ENCODE results near the gene PPP1R14B.

PPP1R14B gene, protein sequence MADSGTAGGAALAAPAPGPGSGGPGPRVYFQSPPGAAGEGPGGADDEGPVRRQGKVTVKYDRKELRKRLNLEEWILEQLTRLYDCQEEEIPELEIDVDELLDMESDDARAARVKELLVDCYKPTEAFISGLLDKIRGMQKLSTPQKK

DNA sequence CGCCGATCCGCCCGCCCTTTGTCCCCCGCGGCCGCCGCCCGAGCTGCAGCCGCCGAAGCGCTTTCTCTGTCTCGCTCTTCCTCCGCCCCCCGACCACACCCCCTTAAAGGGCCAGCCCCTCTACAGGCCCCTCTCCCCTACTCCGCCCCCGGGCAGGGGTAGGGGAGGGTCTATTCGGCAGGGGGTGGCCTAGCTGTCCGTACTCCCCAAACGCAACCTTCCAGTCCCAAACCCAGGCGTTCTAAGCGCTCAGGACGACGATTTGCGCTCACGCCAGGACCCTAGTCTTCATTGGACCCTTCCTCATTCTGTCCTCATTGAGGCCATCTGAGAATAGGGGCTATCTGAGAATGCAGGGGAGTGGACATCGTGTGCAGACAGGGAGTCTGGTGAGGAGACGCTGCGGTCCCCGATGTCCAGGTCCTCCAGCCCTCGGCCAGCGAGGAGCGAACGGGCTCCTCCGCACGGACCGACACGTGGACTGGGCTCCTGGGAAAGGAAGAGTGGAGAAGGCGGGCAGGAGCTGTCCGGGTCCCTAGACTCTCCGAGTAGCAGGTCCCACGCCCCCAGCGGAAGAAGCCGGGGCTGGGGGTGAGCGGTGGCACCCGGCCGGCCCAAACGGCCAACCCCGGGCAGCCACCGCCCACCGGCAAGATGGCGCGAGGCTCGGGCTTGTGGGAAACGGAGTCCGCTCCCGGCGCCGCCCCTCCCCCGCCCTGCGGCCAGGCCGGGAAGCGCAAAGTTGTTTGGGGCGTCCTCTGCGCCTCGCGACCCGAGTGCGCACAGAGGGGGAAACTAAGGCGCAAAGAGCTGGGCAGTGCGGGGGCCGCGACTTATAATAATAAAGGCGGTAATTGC, at the start of gene PPP1R14B:
Gene PPP1R14B (minus strand): TSS at position 73 of the 858 bp plus-strand sequence. CDS start 270 bp downstream, outside the sequence.
- DNase-seq, result peak; percentile 61

DNA sequence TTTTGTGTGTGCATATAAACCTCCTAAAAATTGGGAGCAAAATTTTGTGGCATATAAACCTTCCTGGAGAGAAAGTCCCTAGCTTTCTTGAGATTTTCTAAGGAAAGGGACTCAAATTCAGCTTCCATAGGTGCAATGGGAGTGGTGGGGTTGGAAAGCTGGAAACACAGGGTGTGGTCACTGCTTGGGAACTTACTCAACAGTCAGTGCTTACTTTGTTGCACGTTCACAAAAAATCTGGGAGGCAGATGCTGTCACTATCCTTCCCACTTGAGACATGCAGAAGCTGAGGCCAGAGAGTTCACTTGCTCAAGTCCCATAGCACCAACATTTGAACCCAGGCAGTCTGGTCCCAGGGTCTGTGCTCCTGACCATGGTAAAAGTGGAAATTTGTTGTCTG, 49.5 kb upstream of the PPP1R14B start:
- no peak for DNase-seq

DNA sequence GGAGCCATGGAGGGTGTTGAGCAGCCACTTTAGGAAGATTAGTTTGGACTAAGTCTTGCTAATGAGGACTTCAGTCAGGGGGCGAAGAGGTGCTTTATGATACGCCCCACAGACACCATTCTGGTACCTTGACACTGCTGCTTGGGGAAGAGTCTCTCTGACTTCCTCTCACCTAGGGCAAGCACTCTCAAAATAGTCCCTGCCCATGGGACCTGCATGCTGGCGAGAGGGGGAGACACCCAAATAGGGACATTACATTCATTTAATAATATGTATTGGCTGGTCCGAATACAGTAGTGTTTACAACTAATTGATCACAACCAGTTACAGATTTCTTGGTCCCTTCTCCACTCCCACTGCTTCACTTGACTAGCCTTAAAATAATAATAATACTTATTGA, 49.0 kb upstream of the PPP1R14B start:
- no peak for DNase-seq

DNA sequence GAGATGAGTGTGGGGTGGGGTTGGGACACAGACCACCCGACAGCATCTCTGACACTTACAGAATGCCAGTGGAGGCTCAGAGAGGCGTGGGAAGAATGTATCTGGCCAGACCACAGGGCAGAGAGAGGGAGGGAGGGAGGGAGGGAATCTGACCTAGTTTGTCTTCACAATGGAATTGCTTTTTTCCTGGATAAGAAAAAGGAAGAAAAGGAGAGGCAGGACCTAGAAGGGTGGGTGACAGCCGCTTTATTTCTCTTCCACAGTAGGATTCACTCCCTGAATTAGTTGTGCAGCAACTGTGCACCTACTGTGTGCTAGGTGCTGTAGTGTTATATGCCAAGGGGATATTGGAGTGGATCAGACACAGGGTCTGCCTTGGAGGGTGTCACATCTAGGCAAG, 48.0 kb upstream of the PPP1R14B start:
- DNase-seq, result no peak

DNA sequence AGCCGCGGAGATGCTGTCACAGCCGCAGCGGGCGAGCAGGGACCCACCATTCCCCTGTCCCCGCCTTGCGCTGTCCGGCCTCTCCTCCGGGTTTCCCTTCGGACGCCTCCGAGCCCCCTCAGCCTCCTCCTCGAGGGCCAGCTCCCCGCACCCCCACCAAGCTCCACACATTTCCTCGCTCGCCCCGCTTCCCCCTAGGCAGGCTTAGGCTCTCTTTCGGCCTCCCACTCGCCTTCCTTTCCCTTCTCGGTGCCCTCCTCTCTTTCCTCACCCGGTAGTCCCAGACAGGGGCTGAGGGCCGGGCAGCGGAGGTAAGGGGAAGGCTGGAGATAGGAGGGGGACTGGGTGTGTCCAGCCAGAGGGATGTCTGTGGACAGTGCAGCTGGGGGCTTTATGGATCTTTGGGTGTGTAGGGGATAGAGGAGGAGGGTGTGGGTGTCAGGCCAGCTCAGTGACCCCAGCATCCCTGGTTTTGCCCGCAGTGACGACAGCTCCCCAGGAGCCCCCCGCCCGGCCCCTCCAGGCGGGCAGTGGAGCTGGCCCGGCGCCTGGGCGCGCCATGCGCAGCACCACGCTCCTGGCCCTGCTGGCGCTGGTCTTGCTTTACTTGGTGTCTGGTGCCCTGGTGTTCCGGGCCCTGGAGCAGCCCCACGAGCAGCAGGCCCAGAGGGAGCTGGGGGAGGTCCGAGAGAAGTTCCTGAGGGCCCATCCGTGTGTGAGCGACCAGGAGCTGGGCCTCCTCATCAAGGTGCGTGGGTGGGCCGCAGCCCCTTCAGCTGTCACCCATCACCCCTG, 45.9 kb upstream of the PPP1R14B start:
- DNase-seq, result no peak

DNA sequence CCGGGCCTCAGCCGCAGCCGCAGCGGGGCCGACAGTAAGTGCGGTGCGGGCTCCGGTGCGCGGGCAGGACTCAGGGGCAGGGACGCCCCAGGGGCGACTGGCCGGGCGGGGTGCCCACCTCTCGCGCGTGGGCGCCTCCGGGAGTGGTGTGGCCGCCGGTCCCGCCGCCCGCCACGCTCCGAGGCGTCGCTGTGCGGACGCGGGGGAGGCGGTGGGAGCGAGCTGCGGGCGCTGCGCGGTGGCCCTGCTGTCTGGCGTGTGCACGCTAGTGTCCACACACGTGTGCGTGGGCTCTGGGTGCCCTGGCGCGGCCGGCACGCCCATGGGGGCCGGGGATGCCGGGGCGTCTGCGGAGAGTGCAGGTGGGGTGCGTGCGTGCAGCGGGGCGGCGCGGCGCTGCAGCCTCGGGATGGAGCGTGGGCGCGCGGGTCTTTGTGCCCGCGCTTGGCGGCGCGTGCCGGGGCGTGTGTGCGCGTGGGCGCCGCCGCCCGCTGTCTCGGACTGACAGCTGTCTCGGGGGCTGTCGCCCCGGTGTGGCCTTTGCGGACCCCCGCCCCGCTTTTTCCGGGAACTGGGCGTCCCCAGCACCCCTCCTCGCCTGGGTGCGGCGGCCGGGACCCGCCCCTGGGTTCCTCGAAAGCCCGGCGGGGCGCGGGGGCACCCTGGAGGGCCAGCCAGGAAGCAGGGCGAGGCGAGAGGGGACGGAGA, 45.2 kb upstream of the PPP1R14B start:
- DNase-seq, result no peak

DNA sequence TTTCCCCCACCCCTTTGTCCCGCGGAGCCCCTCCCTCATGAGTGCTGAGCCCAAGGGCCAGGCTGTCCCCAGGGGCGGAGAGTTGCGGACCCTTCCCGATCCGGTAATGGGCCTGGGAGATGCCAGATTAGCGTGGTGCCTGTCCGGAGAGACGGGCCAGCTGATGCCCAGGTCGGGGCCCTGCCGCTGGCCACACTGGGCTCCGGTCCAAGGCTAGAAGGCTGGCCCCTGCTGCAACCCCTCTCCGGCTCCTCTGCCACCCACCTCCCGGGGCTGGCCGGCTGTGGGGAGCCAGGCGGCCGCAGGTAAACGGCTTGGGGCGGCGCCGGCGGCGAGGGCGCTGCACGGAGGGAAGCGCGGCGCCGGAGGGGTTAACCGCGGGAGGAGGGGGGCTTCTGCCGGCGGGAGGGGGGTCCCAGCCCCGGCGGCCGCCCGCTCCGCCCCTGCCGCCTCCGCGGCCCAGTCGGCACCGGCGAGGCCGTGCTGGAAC, 44.6 kb upstream of the PPP1R14B start, which contains the start of gene KCNK4:
Gene KCNK4 (plus strand): TSS at position 41 of the 490 bp plus-strand sequence. CDS start 1,717 bp downstream, outside the sequence.
- DNase-seq, result no peak

DNA sequence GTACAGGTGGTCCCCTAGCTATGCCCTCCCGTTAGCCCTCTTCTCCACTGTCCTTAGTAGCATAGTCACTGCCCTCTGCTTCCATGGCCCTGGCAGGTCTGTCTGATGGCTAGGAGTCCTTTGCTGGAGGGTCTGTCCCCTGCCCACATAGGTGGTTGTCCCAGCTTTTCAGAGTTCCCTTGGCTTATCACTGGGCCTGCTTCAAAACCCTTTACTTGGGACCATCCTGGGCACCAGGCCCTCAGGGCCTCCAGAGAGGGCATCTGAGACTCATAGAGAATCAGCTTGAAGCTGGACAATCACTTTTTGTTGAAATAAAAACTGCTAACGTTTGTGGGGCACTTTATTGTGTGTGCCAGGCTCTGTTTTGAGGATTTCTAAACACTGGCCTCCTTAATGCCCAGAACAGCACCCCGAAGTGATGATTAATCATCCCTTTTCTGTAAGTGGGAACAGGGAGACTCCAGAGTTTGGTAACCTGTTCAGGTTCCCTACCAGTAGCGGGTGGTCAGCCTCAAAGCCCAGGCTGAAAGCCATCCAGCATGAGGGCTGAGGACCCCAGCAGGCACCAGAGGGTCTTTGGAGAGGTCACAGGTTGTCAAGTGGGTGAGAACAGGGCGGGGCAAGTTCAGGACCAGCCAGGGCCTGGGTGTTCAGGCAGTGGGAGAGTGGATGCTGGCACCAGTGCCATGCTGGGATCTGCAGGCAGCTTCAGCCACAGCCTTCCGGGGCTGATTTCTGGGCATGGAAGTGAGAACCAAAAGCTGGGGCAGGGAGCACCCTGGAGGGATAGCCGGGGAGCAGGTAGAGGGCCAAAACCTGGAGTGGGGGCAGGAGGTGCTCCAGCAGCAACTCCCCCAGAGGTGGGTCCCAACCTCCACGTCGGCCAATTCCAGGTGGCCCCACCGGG, 43.9 kb upstream of the PPP1R14B start:
- no peak for DNase-seq

DNA sequence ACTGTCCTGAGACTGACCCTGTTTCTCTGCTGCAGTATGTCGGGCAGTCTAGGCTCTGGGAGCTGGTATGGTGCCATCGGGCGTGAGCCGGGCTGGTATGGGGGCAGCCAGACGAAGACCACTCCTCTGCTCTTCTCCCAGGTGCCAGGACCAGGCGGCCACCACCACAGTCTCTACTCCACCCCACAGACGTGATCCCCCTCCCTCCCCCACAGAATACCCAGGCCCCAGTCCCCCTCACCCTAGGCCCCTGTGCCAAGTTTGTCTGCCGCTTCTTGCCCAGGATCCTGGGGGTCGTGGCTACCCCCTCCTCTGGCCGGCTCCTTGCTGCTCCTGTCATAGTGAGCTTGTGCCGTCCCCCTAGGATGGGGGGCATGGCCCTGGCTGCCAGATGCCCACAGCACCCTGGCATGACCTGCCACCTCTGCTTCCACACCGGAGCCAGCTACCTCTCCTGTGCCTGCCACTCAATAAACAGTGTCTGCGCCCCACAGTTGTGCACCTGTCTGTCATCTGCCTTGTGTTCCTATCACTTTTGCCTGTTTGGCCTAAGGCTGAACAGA, 42.3 kb upstream of the PPP1R14B start:
- no peak for DNase-seq

DNA sequence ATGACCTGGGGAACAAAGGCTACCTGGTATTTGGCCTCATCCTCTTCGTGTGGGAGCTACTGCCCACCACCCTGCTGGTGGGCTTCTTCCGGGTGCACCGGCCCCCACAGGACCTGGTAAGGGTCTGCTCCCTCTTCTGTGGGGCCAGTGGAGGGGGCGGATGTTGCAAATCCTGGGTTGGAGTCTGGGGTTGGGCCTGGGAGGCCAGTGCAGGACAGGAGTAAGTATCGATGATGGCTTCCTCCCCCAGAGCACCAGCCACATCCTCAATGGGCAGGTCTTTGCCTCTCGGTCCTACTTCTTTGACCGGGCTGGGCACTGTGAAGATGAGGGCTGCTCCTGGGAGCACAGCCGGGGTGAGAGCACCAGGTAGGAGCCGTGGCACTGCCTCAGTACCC, 41.6 kb upstream of the PPP1R14B start:
- no peak for DNase-seq

DNA sequence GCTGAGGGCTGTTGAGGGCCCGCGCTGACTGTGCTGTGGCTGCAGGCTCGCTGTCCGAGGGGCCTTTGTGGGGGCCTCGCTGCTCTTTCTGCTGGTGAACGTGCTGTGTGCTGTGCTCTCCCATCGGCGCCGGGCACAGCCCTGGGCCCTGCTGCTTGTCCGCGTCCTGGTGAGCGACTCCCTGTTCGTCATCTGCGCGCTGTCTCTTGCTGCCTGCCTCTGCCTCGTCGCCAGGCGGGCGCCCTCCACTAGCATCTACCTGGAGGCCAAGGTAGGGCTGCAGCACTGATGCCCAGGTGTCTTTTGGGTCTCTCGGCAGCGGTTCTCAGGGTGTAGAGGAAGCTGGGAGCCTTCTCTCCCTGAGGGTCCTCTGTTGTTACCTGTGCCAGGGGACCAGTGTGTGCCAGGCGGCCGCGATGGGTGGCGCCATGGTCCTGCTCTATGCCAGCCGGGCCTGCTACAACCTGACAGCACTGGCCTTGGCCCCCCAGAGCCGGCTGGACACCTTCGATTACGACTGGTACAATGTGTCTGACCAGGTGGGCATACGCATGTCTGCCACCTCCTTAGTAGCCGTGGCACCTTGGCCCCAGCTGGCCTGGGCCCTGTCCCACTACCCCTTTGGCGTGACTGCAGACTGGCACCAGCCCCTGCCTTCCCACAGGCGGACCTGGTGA, 41.1 kb upstream of the PPP1R14B start:
- no peak for DNase-seq

DNA sequence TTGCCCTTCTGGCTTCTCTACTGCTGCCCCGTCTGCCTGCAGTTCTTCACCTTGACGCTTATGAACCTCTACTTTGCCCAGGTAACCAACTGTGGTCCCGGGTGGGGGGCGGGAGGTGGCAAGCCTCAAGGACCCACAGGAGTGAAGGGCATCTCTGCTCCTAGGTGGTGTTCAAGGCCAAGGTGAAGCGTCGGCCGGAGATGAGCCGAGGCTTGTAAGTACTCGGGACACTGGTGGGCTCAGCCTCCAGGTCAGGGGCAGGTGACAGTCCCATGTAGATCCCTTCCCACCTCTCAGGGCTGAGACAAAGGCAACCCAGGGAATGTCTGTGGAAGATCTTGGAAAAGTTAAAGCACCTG, 40.0 kb upstream of the PPP1R14B start:
- no peak for DNase-seq

DNA sequence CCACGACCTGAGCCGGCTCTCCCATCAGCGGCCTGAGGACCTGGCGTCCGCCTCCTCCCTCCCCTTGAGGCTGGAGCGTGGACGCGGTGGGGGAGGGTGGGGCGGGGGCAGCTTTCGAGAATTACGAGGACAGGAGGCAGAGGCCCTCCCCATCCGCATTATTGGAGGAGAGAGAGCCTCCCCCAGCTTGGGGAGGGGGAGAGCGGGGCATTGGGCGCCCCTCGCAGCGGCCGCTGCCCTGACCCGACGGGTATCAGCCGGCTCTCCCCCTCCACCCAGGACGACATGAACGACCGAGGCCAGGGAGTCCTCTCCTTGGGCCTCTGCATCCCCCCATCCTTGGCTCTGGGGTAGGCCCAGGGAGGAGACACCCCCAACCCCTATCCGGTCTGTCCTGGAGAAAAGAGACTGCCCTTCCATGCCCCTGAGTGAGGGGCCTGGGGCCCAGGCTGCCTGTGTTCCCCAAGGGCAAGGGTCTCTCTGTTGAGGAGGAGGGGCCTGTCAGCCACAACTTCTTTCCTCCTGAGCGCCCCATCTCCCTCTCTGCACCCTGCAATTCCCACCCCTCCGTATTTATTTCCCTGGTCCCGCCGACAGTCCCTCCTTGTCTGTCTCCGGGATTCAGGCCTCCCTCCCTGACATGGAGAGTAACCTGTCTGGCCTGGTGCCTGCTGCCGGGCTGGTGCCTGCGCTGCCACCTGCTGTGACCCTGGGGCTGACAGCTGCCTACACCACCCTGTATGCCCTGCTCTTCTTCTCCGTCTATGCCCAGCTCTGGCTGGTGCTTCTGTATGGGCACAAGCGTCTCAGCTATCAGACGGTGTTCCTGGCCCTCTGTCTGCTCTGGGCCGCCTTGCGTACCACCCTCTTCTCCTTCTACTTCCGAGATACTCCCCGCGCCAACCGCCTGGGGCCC, 39.4 kb upstream of the PPP1R14B start:
- no peak for DNase-seq

DNA sequence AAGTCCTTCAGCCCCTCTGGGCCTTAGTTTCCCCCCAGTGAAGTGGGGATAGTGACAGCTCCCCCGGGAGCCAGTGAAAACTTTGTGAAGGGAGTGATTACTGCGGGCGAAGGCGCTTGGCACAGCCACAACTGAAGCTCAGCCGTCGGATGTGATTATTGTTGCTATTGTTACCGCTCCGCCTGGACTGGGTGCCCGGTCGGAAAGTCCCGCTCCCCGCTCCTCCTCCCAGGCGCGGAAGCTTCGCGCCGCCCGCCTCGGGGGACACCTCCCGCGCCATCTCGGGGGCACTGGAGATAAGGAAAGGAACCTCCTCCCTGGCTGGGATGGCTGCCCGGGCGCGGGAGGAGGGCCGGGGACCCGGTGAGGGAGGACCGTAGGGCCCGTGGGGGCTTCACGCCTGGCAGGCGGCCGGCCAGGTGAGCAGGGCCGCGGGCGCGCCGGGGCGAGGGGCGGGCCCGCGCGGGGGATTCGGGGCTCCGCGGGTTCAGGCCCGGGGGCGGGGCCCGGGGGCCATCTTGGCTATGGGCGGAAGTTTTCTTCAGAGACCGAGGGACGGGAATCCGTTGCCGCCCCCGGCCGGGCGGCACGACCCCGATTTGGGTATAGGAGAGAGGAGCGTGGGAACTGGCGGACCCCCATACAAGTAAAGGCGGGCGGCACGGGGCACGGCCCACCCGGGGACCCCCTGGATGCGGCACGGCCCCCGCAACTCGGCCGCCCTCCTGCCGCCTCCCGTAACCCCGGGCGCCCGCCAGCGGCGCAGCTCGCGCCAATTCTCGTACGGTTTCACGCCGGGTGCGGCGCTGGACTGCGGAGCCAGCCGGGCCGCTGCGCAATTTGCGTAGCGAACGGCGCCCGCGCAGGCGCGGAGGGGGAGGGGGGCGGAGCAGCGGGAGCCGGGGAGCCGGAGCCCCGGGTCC, 38.5 kb upstream of the PPP1R14B start, which contains the start of gene GPR137:
Gene GPR137 (plus strand): TSS at position 887 of the 923 bp plus-strand sequence. CDS start 677 bp downstream, outside the sequence.
- peak; percentile 83 for DNase-seq

DNA sequence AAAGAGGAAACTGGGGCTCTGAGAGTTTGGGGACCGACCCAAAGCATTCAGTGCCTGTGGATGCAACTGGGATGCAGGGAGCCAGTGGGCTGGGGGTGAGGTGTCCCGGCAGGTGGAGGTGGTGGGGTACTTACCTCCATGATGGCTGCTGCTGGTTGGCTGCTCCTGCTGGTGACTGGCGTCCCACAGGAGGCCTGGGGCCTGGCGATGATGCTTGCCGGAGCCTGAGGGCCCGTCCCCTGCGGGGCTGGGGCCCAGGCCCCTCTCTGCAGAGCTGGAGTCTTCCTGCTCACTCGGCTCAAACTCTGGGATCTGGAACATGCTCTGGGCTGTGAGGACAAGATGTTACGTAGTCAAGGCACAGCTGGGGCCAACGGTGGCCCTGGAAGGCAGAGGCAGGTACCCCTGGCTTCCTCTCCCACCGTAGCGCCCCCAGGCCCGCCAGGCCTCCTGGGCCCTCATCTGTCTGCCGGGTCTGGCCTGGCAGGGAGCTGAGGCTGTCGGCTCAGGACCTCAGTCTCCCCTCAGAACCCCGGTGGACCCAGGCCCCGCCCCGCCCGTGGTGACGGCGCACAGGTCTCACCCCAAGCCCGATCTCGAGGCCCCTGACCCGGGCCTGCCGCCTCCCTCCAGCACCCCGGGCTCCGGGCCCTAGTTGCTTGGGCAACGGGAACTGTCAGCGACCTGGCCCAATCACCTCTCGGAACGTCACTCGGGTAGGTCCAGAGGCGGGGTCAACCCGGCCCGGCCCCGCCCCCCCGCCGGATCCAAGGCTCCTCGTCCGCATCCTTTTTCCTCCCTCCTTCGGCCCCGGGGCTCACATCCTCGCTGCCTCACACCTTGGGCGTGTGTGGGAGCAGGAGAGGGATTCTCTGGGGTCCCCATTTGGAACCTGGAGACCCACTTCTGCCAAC, 37.6 kb upstream of the PPP1R14B start, which contains the start of gene BAD:
Gene BAD (minus strand): TSS at position 618 of the 914 bp plus-strand sequence. CDS start 297 bp downstream, at position 321.
- peak; percentile 90 for DNase-seq

DNA sequence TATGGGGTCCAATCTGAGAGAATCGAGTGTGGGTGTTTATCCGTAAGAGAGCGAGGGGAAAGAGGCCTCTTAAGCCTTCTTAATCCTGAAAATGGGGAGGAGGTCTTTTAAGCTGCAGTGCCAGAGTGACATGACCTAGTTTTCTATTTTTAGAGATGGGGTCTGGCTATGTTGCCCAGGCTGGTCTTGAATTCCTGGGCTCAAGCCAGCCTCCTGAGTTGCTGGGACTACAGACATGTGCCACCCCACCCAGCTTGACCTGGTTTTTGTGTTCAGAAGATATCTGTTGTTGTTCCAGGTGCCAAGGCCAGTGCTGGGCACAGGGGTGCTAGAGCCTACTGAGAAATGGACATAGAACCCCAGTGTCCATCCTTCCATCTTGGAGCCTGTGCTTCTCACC, 36.3 kb upstream of the PPP1R14B start:
- no peak for DNase-seq
